Gastrocnemius medialis (tissue), 4 donors: Measurements from ENCODE around the gene MIPOL1. TPM values are rescaled to one million over a fixed set of nuclear protein-coding genes. Genes with fewer than 3 reads are reported as not detected.

ENCODE experiments used
- ATAC-seq, 2 donors: fragments of 150-250 bp; one replicate each; pipeline ENCODE4 v1.9.1; 2016
- DNase-seq, 2 donors: peaks; one replicate each; pipeline ENCODE4 v3.0.0-alpha.2; 2019
- H3K27ac ChIP-seq, 4 donors: fragments of 200-600 bp; sonication (generic); 1 replicate in 1 of 4; 2 replicates in 3 of 4; pipeline ENCODE4 v1.5.1; 2016 to 2018; ENCODE audit warnings: mild to moderate bottlenecking in 2 of 4, moderate library complexity in 1 of 4
- H3K27me3 ChIP-seq, 3 donors: fragments of 200-600 bp; sonication (generic) in 2 of 3; 1 replicate in 1 of 3; 2 replicates in 2 of 3; pipeline versions ENCODE4 v1.5.1 to v1.6.0; 2016 to 2019; ENCODE audit warnings: mild to moderate bottlenecking in 1 of 3, moderate library complexity in 1 of 3
- H3K36me3 ChIP-seq, 2 donors: fragments of 200-600 bp; sonication (generic) in 1 of 2; one replicate each; pipeline ENCODE4 v1.5.1; 2017 to 2018
- H3K4me1 ChIP-seq, 2 donors: fragments of 200-600 bp; sonication (generic) in 1 of 2; one replicate each; pipeline ENCODE4 v1.5.1; 2016 to 2017; ENCODE audit warnings: mild to moderate bottlenecking in 2 of 2
- H3K4me3 ChIP-seq, 4 donors: fragments of 200-600 bp; sonication (generic) in 3 of 4; 1 replicate in 1 of 4; 2 replicates in 3 of 4; pipeline ENCODE4 v1.5.1; 2016 to 2019; ENCODE audit warnings: mild to moderate bottlenecking in 2 of 4
- H3K9me3 ChIP-seq, 3 donors: fragments of 200-600 bp; sonication (generic) in 2 of 3; 1 replicate in 1 of 3; 2 replicates in 2 of 3; pipeline ENCODE4 v1.5.1; 2016 to 2019
- POLR2A ChIP-seq, 2 donors: fragments of 450-650 bp; IDR thresholded peaks; one replicate each; pipeline ENCODE4 v1.6.1; 2017; ENCODE audit warnings: antibody characterized with exemption in 2 of 2, mild to moderate bottlenecking in 2 of 2, moderate library complexity in 2 of 2
- in situ Hi-C, 4 donors: fragments of 200-750 bp; cut with MboI; loops; one replicate each; pipeline versions ENCODE4 v1.15.0 to v1.8.0; 2017; ENCODE audit warnings: low sequenced_read_pairs in 4 of 4
- intact Hi-C: fragments of 100-400 bp; cut with DNase I; formaldehyde crosslinking; loops from one replicate; pipeline ENCODE4 v1.15.1; 2023; ENCODE audit warnings: low total_unique reads
- total RNA-seq, 4 donors: library from RNA; depleted of rRNA; stranded (reverse); fragments of >200 nt; gene quantifications; one replicate each; pipeline versions ENCODE4 v1.1.0 to v1.2.3, GENCODE V29; 2016
- TF ChIP-seq, protein P1 (sequence below), 5 experiments: fragments of 450-650 bp in 3 of 5; fragments of 200-600 bp in 2 of 5; sonication (generic) in 2 of 5; IDR thresholded peaks in 4 of 5; conservative IDR thresholded peaks in 1 of 5; 1 replicate in 4 of 5; 2 replicates in 1 of 5; pipeline ENCODE4 v1.5.1; 2016 to 2019; ENCODE audit warnings: antibody characterized with exemption in 5 of 5, mild to moderate bottlenecking in 3 of 5, moderate library complexity in 3 of 5

The MIPOL1 gene
- total RNA-seq, 4 donors from 2014 or later, result 3.1 to 13.7 (median 4.1) TPM

DNA sequence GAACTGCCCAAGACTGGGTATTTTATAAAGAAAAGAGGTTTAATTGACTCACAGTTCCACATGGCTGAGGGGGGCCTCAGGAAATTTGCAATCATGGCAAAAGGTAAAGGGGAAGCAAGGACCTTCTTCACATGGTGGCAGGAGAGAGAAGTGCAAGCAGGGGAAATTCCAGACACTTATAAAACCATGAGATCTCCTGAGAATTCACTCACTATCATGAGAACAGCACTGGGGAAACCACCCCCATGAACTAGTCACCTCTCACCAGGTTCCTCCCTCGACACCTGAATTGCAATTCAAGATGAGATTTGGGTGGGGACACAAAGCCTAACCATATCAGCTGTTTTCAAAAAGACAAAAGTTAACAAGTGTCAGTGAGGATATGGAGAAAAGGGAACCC is 284.7 kb downstream of the MIPOL1 start:
- Histone ChIP-seq H3K4me1 (no peaks in the 10 kb centered on the region), H3K4me3 (no peak overlapping the region), H3K27ac (no peak overlapping the region), H3K27me3 (no peaks in the 10 kb centered on the region), H3K9me3 (no peaks in the 10 kb centered on the region), H3K36me3 (no peaks in the 10 kb centered on the region)
- ATAC-seq, result no peak
- in situ Hi-C loops (no loop called here), intact Hi-C loops (no loop called here)
- no peak for DNase-seq
- no peak for TF ChIP-seq POLR2A (IDR thresholded peaks at IDR 0.05)
- TF ChIP-seq, protein P1, sequence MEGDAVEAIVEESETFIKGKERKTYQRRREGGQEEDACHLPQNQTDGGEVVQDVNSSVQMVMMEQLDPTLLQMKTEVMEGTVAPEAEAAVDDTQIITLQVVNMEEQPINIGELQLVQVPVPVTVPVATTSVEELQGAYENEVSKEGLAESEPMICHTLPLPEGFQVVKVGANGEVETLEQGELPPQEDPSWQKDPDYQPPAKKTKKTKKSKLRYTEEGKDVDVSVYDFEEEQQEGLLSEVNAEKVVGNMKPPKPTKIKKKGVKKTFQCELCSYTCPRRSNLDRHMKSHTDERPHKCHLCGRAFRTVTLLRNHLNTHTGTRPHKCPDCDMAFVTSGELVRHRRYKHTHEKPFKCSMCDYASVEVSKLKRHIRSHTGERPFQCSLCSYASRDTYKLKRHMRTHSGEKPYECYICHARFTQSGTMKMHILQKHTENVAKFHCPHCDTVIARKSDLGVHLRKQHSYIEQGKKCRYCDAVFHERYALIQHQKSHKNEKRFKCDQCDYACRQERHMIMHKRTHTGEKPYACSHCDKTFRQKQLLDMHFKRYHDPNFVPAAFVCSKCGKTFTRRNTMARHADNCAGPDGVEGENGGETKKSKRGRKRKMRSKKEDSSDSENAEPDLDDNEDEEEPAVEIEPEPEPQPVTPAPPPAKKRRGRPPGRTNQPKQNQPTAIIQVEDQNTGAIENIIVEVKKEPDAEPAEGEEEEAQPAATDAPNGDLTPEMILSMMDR (IDR thresholded peaks at IDR 0.05 in 4 of 5, conservative IDR thresholded peaks at IDR 0.05 in 1 of 5), result no peak

DNA sequence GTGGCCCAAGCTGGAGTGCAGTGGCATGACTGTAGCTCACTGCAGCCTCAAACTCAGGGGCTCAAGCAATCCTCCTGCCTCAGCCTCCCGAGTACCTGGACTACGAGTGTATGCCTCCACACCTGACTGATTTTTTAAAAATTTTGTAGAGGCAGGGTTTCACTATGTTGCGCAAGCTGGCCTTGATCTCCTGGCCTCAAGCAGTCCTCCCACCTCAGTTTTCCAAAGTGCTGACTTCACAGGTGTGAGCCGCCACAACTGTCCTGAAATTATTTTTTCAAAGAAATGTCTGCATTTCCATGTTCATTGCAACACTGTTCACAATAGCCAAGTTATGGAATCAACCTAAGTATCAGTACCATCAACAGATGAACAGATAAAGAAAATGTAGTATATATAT is 285.9 kb downstream of the MIPOL1 start:
- TF ChIP-seq, protein P1 (IDR thresholded peaks at IDR 0.05 in 4 of 5, conservative IDR thresholded peaks at IDR 0.05 in 1 of 5), result no peak
- no peak for TF ChIP-seq POLR2A (IDR thresholded peaks at IDR 0.05)
- no peaks in the 10 kb centered on the region for H3K9me3 ChIP-seq
- in situ Hi-C loops, result no loop called here

DNA sequence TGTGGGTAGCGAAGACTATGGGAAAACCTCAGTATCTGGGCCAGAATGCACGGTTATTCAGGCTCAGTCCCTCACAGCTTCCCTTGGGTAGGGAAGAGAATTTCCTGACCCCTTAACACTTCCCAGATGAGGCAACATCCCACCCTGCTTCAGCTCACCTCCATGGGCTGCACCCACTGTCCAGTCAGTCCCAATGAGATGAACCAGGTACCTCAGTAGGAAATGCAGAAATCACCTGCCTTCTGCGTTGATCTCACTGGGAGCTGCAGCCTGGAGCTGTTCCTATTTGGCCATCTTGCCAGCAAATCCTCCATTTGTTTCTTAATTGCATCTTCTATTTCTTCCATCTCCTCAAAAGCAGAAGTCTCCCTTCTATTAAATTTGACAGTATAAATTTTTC is 292.9 kb downstream of the MIPOL1 start:
- in situ Hi-C loops (no loop called here), intact Hi-C loops (no loop called here)
- Histone ChIP-seq H3K9me3 (no peaks in the 10 kb centered on the region), H3K27ac (no peak overlapping the region), H3K27me3 (no peaks in the 10 kb centered on the region), H3K4me3 (no peak overlapping the region), H3K4me1 (no peaks in the 10 kb centered on the region), H3K36me3 (no peaks in the 10 kb centered on the region)
- DNase-seq, result no peak
- TF ChIP-seq, protein P1 (IDR thresholded peaks at IDR 0.05 in 4 of 5, conservative IDR thresholded peaks at IDR 0.05 in 1 of 5), result no peak
- TF ChIP-seq POLR2A (IDR thresholded peaks at IDR 0.05), result no peak
- no peak for ATAC-seq

More for the DNA sequence above, 285.9 kb downstream of the MIPOL1 start:
- ATAC-seq, result no peak
- Histone ChIP-seq H3K27me3 (no peaks in the 10 kb centered on the region), H3K27ac (no peak overlapping the region), H3K4me1 (no peaks in the 10 kb centered on the region), H3K36me3 (no peaks in the 10 kb centered on the region), H3K4me3 (no peak overlapping the region)
- DNase-seq, result no peak
- intact Hi-C loops, result no loop called here

DNA sequence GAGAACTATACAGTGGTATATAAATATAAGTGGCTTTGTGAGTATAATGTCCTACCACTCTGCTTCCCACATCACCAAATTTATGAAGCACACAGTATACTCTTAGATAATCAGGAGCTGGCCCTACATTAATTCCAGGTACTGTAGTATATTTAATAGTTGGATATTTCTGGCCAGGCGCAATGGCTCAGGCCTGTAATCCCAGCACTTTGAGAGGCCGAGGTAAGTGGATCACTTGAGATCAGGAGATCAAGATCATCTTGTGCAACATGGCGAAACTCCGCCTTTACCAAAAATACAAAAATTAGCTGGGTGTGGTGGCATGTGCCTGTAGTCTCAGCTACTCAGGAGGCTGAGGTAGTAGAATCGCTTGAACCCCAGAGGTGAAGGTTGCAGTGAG is 293.3 kb downstream of the MIPOL1 start:
- intact Hi-C loops, result no loop called here
- Histone ChIP-seq H3K27ac (no peak overlapping the region), H3K4me3 (no peak overlapping the region), H3K9me3 (no peaks in the 10 kb centered on the region), H3K36me3 (no peaks in the 10 kb centered on the region), H3K4me1 (no peaks in the 10 kb centered on the region), H3K27me3 (no peaks in the 10 kb centered on the region)
- no peak for DNase-seq
- ATAC-seq, result no peak
- in situ Hi-C loops, result no loop called here
- no peak for TF ChIP-seq POLR2A (IDR thresholded peaks at IDR 0.05)
- TF ChIP-seq, protein P1 (IDR thresholded peaks at IDR 0.05 in 4 of 5, conservative IDR thresholded peaks at IDR 0.05 in 1 of 5), result no peak

DNA sequence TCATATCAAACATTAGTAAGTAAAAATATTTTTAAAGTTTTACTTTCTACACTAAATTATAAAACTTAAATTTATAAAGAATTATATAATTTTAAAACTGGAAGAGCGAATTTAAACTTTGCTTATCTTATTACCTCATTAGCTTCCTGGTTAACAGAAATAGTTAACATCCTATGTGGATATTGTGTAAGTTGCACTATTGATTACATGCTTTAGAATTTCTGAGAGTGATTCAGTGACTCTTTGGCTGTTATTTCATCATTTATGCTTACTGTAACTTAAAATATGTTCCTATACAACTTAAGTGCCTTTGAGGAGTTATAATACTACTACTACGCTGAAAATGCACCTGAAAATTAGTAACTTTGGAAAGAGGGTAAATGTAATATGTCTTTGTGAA is 295.9 kb downstream of the MIPOL1 start:
- in situ Hi-C loops (no loop called here), intact Hi-C loops (no loop called here)
- Histone ChIP-seq H3K27me3 (no peaks in the 10 kb centered on the region), H3K9me3 (no peaks in the 10 kb centered on the region), H3K4me1 (no peaks in the 10 kb centered on the region), H3K27ac (no peak overlapping the region), H3K36me3 (no peaks in the 10 kb centered on the region), H3K4me3 (no peak overlapping the region)
- DNase-seq (no peak), ATAC-seq (no peak)
- TF ChIP-seq POLR2A (IDR thresholded peaks at IDR 0.05), result no peak
- TF ChIP-seq, protein P1 (IDR thresholded peaks at IDR 0.05 in 4 of 5, conservative IDR thresholded peaks at IDR 0.05 in 1 of 5), result no peak
